Measurements from ENCODE around the gene LRRC47.

The LRRC47 gene

GRCh38 chr1:3744646-3745045, 51.7 kb downstream of the LRRC47 start:
- H3K4me2 ChIP-seq (ENCODE audit: low read length) = no peak overlapping the region
- peaks cover 10% of the 10 kb centered on the region; the same call in 1 of the 2 replicates for H3K4me1 ChIP-seq (ENCODE audit: control insufficient read depth, low read length)
- no peaks in the 10 kb centered on the region for H3K9me2 ChIP-seq (replicated peaks; ENCODE audit: control insufficient read depth, low read length)
- no peaks in the 10 kb centered on the region for H3K36me3 ChIP-seq (ENCODE audit: control insufficient read depth, low read length)
- H3K27me3 ChIP-seq (ENCODE audit: control insufficient read depth, low read length) = peaks cover 3% of the 10 kb centered on the region; the same call in 1 of the 2 replicates
- peaks cover 5% of the 10 kb centered on the region; the same call in 1 of the 2 replicates for H4K20me1 ChIP-seq (ENCODE audit: control insufficient read depth, insufficient read depth, low read depth, low read length)
- no peaks in the 10 kb centered on the region for H3K9me3 ChIP-seq (ENCODE audit: control insufficient read depth, insufficient read depth, low read length)
- no peaks in the 10 kb centered on the region for H3F3A ChIP-seq (ENCODE audit: control insufficient read depth, insufficient read depth)
- TF ChIP-seq CTCF (IDR thresholded peaks at IDR 0.05; ENCODE audit: low read depth, low read length, poor library complexity, severe bottlenecking) = no peak
- no peak for TF ChIP-seq EZH2phosphoT487 (IDR thresholded peaks at IDR 0.05; ENCODE audit: borderline replicate concordance, low read length)
- H3K79me2 ChIP-seq (ENCODE audit: control insufficient read depth, low read length) = no peaks in the 10 kb centered on the region
- no peak overlapping the region for H3K4me3 ChIP-seq (ENCODE audit: low read length)
- H3K27ac ChIP-seq (ENCODE audit: low read depth, low read length) = no peak overlapping the region

GRCh38 chr1:3743826-3744225, 52.5 kb downstream of the LRRC47 start:
- Histone ChIP-seq H3K4me2 (ENCODE audit: low read length) (no peak overlapping the region), H3K9me2 (replicated peaks; ENCODE audit: control insufficient read depth, low read length) (no peaks in the 10 kb centered on the region), H3F3A (ENCODE audit: control insufficient read depth, insufficient read depth) (no peaks in the 10 kb centered on the region), H3K4me3 (ENCODE audit: low read length) (no peak overlapping the region), H3K27me3 (ENCODE audit: control insufficient read depth, low read length) (no peaks in the 10 kb centered on the region), H3K27ac (ENCODE audit: low read depth, low read length) (no peak overlapping the region), H4K20me1 (ENCODE audit: control insufficient read depth, insufficient read depth, low read depth, low read length) (peaks cover 5% of the 10 kb centered on the region; the same call in 1 of the 2 replicates), H3K4me1 (ENCODE audit: control insufficient read depth, low read length) (peaks cover 10% of the 10 kb centered on the region; the same call in 1 of the 2 replicates), H3K9me3 (ENCODE audit: control insufficient read depth, insufficient read depth, low read length) (no peaks in the 10 kb centered on the region), H3K79me2 (ENCODE audit: control insufficient read depth, low read length) (no peaks in the 10 kb centered on the region), H3K36me3 (ENCODE audit: control insufficient read depth, low read length) (no peaks in the 10 kb centered on the region)
- TF ChIP-seq EZH2phosphoT487 (IDR thresholded peaks at IDR 0.05; ENCODE audit: borderline replicate concordance, low read length) = no peak
- no peak for TF ChIP-seq CTCF (IDR thresholded peaks at IDR 0.05; ENCODE audit: low read depth, low read length, poor library complexity, severe bottlenecking)

GRCh38 chr1:3743421-3743820, 52.9 kb downstream of the LRRC47 start:
- Histone ChIP-seq H3K27ac (ENCODE audit: low read depth, low read length) (no peak overlapping the region), H4K20me1 (ENCODE audit: control insufficient read depth, insufficient read depth, low read depth, low read length) (peaks cover 5% of the 10 kb centered on the region; the same call in 1 of the 2 replicates), H3F3A (ENCODE audit: control insufficient read depth, insufficient read depth) (no peaks in the 10 kb centered on the region), H3K36me3 (ENCODE audit: control insufficient read depth, low read length) (no peaks in the 10 kb centered on the region), H3K4me2 (ENCODE audit: low read length) (no peak overlapping the region), H3K9me3 (ENCODE audit: control insufficient read depth, insufficient read depth, low read length) (no peaks in the 10 kb centered on the region), H3K79me2 (ENCODE audit: control insufficient read depth, low read length) (no peaks in the 10 kb centered on the region), H3K27me3 (ENCODE audit: control insufficient read depth, low read length) (no peaks in the 10 kb centered on the region), H3K4me3 (ENCODE audit: low read length) (no peak overlapping the region), H3K9me2 (replicated peaks; ENCODE audit: control insufficient read depth, low read length) (no peaks in the 10 kb centered on the region), H3K4me1 (ENCODE audit: control insufficient read depth, low read length) (peaks cover 10% of the 10 kb centered on the region; the same call in 1 of the 2 replicates)
- TF ChIP-seq EZH2phosphoT487 (IDR thresholded peaks at IDR 0.05; ENCODE audit: borderline replicate concordance, low read length) (no peak), CTCF (IDR thresholded peaks at IDR 0.05; ENCODE audit: low read depth, low read length, poor library complexity, severe bottlenecking) (no peak)

Data from DOHH2 (cell line).